LNCAP (cell line): ENCODE results near the gene DOK3.

ENCODE experiments used
- CTCF ChIP-seq: fragments of 450-650 bp; IDR thresholded peaks from 2 replicates; pipeline ENCODE4 v1.5.1; 2017; ENCODE audit warnings: mild to moderate bottlenecking

Gene DOK3

GRCh38 chr5:177552839-177553455 lies 43.3 kb upstream of the DOK3 start:
- TF ChIP-seq CTCF = no peak

- TF ChIP-seq CTCF = no peak
Observed at GRCh38 chr5:177550122-177550521, 40.5 kb upstream of the DOK3 start.

GRCh38 chr5:177548495-177548894 lies 38.9 kb upstream of the DOK3 start:
- no peak for TF ChIP-seq CTCF

- no peak for TF ChIP-seq CTCF
Observed at GRCh38 chr5:177547736-177548135, 38.1 kb upstream of the DOK3 start.

- no peak for TF ChIP-seq CTCF
Observed at GRCh38 chr5:177546258-177546741, 36.7 kb upstream of the DOK3 start.

- TF ChIP-seq CTCF = no peak
Observed at GRCh38 chr5:177545487-177546257, 36.0 kb upstream of the DOK3 start.

GRCh38 chr5:177542816-177543465 lies 33.3 kb upstream of the DOK3 start:
- no peak for TF ChIP-seq CTCF
